CD4-positive, alpha-beta T cell treated with Interleukin-4 for 1 hour (primary cell): ENCODE data around the gene DBF4B.
"Not testable (repeated sequence)": the region's sequence is repeated elsewhere in the genome, so short reads cannot be mapped to it uniquely, and the experiment has no call there.

Experiments used
- DNase-seq, 2 donors: peaks; one replicate each; pipeline ENCODE4 v3.0.0-alpha.2; 2020 to 2022

DBF4B gene, protein sequence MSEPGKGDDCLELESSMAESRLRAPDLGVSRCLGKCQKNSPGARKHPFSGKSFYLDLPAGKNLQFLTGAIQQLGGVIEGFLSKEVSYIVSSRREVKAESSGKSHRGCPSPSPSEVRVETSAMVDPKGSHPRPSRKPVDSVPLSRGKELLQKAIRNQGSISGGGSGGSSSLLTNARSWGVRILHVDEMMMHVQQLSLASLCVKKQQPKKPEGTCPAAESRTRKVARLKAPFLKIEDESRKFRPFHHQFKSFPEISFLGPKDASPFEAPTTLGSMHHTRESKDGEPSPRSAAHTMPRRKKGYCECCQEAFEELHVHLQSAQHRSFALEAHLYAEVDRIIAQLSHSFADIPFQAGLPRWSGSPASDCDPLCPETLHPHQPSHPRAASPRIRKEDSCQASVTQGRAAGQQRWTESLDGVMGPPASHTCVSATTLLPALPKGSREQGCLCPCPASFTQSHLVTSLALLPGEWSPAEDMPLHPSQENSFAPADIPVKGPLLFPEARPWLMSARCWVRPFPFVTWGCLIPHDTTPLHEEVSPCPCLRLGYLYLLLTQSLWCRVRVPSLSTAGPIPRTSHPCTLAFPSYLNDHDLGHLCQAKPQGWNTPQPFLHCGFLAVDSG

DNA sequence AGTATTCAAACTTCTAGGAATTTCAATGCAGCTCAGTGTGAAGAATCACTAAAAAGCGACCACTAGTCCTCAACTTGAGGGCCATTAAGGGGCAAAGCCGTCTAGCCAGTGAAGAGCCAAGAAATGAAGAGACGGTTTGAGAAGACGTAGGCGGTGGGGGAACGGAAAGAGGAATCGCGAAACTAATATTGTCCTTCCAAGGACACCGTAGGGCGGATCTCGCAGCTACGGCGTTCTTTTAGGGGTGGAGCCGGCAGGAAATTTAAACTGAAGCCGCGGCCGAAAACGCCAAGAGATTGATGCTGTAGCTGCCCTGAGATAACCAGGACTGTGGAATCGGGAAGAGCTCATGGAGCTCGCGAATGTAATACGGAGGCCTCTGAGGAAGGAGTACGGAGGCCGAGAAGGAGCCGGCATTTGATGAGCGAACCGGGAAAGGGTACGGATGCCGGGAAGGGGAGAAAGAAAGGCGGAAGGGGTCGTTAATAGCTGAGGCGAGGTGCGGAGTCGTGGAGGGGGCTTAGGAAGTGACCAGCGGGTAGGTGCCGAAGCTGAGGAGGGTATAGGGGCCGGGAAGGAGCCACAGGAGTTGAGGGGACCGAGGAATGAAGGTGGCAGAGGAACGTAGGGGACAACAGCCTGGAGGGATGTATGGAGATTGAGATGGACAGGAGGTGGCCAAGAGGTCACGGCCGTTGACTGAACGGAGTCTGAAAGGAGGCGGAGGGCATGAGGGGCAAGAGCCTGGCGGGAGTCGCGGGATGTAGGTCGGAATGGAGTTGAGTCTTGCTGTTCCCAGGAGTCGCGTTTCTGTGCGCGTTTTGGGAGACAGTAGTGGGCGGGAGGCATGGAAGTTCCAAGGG is at the start of gene DBF4B:
Gene DBF4B, plus strand, starts transcription at position 265 of the 863 bp plus-strand sequence. Its CDS starts 156 bp downstream, at position 421.
- peak; percentile 87 to 92 for DNase-seq

DNA sequence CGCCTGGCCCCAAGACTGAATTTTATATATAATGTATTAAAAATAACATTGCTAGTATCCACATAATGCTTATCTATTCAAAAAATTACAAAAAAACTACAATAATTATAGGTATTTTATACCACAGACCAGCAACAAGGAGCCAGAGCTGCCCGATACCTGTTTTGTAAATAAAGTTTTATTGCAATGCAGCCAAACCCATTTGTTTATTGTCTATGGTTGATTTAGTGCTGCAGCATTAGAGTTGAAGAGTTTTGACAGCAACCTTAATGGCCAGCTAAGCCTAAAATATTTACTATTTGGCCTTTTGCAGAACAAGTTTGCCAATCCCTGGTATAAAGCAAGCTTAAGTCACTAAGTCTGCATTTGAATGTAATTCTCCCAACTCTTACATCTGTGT is 46.6 kb upstream of the DBF4B start:
- no peak for DNase-seq

DNA sequence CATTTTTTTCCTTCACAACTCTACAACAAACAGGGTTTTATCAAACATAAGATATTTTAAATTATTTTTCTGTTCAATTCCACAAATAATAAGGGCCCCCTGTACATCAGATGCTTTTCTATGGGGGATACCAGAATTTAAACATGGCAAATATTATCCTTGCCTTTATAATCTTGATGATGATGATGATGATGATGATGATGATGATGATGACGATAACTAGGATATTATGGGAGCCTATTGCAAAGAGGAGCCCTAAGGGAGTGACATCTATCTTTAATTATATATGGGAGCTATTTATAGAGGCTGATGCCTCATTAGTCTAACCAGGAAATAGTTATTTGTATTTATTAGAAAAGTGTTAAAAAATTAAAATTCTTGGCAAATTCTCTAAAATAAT is 45.4 kb upstream of the DBF4B start:
- DNase-seq = no peak

DNA sequence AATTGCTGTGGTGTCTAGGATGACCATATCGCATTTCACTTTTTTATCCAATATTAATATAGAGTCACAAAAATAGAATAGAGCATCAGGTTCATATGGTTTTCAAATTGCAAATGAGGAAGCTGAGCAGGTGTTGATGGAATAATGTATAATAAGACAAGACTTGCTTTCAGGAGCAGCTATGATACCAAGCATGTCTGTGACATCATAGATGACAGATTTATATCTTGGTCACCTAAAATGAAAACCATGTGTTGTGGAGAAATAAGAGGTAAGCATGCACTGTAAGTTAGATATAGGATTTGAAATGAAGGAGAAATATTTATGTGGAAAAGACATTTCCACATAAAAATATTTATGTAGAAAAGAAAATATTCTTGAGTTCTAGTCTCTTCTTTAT is 43.6 kb upstream of the DBF4B start:
- DNase-seq = no peak

DNA sequence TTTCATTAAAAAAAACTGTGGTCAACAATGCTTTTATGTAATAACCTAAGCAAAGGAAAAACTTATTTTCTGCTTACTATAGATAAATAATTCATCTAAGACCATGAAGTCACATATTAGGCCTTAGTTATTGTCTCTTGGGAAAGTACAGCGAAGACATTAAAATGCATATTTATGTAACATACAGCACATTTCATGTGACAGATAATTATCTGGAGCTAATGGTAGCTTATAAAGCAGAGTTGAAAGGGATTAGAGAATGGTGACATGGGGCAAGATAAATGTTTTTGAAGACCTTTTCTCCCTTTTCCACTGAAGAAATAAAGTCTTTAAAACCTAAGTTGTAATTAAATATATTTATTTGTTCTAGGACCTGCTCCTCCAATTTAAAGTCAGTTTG is 42.5 kb upstream of the DBF4B start:
- DNase-seq = no peak

DNA sequence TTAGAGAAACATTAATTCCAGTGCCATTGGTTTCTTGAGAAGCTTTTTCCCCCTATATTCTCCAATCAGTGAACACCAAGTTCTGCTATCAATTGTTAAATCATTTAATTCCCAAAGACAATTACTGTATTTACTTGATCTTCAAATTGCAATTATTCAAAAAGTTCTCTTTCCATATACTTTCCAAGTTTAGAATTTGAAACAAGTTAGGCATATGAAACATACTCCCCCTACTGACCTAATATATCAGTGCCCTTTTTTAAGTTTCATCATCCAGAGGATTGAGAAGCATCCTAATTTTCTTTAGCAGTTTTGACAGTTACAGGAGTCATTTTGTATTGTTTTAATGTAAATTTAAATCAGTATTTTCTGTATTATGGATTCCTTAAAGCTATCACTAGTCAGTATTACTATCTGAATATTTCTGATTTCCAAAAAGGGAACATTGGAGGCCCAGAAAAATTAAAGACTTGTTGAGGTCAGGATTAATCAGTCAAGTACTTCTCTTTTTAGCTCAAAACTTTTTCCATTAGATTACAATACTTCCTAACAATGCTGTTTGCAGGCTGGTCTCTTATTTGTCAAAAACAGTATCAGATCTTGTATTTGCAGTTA is 35.9 kb upstream of the DBF4B start:
- peak in 1 of 2 donors; percentile 10 for DNase-seq

DNA sequence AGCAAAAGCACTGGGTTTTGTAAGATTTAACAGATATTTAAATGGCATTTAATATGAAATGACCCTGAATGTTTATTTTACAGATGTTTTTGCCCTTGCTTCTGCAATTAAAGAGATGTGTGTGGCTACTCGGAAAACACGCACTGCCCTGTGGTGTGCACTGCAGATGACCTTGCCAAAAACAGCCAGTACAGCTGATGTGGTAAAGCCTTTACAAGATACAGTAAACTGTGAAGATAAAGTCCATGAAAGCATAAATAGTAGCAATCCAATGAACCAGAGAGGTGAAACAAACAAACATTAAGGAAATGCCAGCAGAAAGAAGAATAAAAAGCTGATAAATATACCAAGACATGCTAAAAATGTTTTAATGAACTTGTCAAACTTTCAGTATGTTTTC is 34.6 kb upstream of the DBF4B start:
- DNase-seq = no peak

DNA sequence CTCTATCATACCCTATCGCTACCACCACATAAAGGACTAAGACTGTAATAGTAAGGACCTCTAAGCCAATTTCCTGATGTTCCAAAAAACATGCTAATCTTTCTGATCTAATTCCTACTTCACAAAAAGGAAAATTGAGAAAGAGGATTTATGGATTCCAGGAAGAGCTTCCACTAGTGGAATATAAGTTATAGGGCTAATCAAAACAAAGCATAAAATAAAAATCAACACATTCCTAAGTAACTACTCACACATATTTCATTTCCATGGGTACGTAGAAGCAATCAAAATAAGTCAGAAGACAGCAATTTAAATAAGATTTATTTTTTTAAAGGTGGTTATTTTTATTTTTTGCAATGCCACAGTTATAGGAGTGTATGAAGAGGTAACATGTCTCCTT is 31.3 kb upstream of the DBF4B start:
- no peak for DNase-seq

DNA sequence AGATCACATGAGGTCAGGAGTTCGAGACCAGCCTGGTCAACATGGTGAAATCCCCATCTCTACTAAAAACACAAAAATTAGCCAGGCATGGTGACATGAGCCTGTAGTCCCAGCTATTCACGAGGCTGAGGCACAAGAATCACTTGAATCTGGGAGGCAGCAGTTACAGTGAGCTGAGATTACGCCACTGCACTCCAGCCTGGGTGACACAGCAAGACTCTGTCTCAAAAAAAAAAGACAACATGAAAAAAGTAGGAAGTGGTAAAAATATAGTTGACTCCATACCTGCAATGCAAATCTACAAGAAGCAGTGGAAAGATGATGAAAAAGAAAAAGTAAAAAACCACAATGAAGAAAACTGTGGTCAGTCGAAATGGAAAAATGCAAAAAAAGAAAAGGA is 25.2 kb upstream of the DBF4B start:
- peak in 1 of 2 donors; percentile 13 for DNase-seq

DNA sequence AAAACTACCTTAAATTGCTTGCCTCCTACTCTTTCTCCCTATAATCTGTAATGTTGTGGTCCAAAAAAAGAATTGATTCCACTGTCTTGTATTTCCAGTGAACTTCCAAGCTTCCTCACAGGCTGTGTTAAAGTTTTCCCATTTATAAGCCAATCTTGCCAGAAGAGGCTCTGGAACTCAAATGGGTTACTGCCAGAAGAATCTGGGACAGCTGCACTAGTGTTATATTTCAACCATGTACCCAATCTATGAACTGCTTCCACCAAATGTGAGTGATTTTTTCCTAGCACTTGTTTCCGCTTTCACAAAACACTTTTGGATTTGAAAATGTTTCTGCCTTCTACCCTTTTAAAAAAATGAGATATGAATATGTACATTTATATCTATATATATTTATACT is 20.7 kb upstream of the DBF4B start:
- DNase-seq = no peak

DNA sequence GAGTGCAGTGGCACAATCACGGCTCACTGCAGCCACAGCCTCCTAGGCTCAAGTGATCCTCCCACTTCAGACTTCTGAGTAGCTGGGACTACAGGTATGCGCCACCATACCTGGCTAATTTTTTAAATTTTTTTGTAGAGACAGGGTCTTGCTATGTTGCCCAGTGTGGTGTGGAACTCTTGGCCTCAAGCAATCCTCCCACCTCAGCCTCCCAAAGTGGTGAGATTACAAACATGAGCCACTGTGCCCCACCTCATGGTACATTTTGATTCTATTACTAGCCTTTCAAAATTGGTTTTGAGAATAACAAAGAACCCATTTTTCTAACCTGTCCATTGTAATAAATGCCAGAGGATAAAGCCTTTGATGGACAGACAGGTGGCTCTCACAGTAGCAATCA is 20.3 kb upstream of the DBF4B start:
- no peak for DNase-seq

DNA sequence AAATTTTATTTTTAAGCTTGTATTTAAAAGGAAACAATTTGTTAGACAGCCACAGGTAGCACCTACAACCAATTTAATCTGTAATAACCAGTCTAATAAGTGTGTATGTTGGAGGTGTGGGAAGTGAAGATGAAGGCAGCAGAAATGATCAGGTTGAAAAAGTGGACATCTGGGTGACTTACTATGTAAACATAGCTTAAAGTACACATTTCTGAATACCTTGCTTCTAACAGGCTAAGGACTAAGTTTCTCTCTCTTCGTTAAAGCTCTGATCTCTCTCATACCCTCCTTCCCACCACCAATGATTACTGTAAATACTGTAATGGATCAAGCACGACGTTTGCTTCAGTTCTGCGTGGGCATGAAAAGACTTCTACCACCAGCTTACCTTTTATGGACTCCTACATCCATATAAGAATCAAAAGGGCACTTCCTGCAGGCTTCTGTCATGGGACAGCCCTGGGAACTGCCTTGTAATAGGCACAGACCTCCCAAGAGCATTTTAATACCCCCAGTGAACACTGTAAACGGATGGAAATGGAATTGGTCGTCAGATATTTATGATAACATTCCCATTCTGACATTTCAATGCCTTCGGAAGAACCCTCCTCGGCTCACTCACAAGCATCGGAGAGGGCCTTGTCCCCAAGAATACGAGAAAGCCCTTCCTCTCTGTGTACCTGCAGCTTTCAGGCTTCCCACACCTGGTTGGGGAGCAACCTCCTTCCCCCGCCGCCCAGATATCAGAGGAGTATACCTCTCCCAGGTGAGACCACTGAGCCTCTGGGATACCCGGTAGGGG is 19.6 kb upstream of the DBF4B start:
- DNase-seq = no peak

DNA sequence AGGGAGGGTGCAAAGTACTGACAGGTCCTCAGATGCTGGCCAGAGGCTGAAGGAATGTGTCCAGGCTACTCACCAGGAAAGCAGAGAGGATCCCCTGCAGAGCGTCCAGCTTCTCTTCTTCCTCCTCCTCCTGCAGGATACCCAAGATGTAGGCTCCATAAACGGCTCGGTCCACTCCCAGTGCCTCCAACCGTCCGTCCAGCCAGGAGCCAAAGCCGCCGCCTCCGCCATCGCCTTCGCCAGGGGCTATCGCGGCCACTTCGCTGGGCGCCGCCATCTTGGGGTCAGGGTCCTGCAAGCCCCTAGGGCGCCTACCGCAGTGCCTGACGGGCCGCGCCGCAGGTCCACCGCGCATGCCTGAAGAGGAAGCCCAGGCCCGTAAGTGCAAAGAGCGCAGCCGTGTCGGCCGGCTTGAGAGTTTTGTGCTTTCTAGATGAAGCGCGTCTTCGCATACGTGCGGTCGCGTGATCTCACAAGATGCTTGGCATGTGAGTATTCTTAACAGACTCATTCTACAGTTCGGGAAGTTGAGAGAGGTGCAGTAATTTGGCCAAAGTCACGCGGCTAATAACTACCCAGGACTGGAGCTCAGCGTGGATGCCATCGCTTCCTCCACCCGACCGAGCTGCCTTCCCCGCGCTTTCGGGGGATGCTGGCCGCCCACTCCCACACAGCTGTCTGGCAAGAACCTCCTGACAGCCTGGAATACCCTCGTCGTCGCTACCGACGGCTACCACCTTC is 18.8 kb upstream of the DBF4B start, which contains the start of gene CCDC43:
Gene CCDC43, minus strand, starts transcription at position 300 of the 741 bp plus-strand sequence. Its CDS starts 23 bp downstream, at position 277.
- peak; percentile 92 to 93 for DNase-seq

DNA sequence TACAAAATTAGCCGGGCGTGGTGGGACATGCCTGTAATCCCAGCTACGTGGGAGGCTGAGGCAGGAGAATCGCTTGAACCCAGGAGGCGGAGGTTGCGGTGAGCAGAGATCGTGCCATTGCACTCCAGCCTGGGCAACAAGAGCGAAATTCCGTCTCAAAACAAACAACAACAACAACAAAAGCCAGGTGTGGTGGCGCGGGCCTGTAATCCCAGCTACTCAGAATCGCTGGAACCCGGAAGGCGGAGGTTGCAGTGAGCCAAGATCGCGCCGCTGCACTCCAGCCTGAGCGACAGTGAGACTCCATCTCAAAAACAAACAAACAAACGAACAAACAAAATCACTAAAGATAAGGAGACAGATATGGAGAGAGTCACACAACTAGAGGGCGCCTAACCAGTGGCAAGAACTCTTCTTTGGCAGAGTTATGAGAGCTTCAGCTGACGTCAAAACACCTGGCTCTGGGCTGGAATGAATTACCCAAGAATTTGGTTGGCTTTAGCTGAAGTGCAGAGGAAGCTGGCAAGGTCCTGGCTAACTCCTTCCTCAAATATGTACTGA is 17.6 kb upstream of the DBF4B start:
- DNase-seq = peak; percentile 25 to 29

DNA sequence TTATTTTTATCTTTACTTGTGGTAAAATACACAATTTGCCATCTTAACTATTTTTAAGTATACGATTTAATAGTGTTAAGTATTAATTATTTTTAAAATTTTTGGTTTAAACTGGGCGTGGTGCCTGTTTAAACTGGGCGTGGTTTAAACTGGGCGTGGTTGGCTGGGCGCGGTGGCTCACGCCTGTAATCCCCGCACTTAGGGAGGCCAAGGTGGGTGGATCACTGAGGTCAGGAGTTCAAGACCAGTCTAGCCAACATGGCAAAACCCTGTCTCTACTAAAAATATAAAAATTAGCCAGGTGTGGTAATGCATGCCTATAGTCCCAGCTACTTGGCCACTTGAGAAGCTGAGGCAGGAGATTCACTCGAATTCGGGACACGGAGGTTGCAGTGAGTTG is 14.9 kb upstream of the DBF4B start:
- no peak for DNase-seq

DNA sequence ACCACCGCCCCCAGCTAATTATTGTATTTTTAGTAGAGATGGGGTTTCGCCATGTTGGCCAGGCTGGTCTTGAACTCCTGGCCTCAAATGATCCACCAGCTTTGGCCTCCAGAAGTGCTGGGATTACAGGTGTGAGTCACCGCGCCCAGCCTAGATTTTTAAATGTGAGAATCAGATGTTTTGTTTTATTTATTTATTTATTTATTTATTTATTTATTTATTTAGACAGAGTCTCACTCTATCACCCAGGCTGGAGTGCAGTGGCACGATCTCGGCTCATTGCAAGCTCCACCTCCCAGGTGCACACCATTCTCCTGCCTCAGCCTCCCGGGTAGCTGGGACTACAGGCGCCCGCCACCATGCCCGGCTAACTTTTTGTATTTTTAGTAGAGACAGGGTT is 8.2 kb upstream of the DBF4B start:
- DNase-seq = not testable (repeated sequence)

DNA sequence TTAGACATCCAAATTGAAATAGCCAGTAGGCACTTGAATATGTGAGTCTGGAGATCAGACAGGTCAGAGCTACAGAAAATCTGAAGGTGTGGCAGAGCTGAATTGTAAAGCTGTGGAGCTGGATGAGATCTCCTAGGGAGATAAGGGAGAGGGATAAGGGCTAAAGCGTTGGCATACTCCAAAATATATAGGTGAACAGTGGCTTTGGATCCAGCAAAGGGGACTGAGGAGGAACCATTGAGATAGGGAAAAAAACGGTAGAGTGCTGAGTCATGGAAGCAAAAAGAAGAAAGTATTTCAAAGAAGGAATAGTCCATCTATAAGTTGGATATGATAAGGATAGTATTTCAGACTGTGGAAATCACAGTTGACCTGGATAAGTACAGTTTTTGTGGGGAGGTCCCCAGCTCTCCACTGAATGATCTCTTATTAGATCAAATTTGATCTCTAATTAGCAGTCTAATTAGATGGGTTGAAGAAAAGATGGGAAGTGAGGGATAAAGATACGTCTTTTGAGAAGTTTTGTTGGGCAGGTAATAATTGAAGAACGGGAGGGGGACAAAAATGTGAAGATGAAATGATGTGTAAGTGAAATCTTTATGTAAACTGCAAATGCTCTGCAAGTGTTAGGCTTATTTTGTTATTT is 587 bp upstream of the DBF4B start:
- no peak for DNase-seq

DNA sequence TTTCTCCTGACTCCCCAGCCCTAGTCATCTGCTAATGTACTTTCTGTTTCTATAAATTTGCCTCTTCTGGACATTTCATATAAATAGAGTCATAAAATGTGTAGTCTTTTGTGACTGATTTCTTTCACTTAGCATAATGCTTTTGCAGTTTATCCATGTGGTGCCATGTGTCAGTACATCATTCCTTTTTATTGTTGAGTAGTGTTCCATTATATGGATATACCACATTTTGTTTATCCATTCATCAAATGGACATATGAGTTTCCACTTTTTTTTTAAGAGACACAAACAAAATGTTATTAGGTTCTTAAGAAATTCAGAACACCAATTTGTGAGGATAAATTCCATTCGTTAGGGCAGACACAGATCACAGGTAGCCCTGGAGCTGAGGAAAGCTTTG is 11.0 kb downstream of the DBF4B start:
- no peak for DNase-seq

DNA sequence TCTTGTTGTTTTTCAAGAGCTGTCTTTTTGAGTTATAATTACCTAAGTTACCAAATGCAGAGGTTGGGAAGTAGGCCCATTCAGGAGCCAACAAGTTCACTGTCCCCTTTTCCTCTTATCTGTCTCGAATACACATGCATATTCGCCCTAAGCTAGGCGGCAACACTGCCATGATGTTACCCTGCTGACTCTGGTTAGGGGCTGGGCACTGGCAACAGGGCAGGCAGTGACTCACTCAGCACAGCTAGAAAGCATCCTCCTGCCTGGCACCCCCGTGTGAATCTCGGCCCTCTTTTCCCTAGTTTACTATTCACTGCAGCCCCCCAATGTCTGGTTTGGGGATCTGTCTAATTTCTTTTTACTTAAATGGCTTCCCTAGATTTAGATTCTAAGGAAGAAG is 13.8 kb downstream of the DBF4B start:
- no peak for DNase-seq

DNA sequence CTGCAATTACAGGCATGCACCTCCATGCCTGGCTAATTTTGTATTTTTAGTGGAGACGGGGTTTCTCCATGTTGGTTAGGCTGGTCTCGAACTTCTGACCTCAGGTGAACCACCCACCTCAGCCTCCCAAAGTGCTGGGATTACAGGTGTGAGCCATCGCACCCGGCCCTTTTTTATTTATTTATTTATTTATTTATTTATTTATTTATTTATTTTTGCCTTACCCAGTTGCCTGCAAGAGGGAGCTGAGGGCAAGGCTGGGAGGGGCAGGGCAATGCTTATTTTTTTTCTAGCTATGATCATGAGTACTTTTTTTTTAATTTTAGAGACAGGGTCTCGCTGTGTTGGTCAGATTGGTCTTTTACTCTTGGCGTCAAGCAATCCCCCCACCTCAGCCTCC is 17.7 kb downstream of the DBF4B start:
- DNase-seq = not testable (repeated sequence)

DNA sequence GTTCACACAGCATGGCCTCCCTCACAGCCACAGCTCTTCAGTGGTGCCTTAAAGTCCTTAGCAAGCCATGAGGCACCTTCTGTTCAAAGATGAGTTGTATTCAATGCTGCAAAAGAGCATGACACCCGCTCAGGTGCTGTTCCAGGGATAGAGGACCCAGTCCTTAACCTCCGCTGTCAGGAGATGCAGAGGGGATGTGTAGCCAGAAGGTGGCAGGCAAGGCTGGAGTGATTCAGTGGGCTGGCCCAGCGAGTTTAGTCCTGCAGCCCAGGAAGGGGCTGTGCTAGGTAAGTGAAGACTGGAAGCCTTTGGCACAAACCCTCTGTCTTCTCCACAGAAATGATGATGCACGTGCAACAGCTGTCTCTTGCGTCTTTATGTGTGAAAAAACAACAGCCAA is 25.3 kb downstream of the DBF4B start:
- DNase-seq = no peak
